GM19395 (cell line): ENCODE data around the gene THAP12.
A peak's percentile ranks its signal among the peaks of the same experiment; 100 is the strongest.
"Not testable (repeated sequence)": the region's sequence is repeated elsewhere in the genome, so short reads cannot be mapped to it uniquely, and the experiment has no call there.

Experiments used
- ATAC-seq: cut with Tn5 transposase; IDR thresholded peaks from one replicate; pipeline ENCODE4 v1.9.1; 2021; ENCODE audit warnings: mild to moderate bottlenecking, moderate library complexity; ENCODE audit not compliant: unreplicated experiment

Gene THAP12

DNA sequence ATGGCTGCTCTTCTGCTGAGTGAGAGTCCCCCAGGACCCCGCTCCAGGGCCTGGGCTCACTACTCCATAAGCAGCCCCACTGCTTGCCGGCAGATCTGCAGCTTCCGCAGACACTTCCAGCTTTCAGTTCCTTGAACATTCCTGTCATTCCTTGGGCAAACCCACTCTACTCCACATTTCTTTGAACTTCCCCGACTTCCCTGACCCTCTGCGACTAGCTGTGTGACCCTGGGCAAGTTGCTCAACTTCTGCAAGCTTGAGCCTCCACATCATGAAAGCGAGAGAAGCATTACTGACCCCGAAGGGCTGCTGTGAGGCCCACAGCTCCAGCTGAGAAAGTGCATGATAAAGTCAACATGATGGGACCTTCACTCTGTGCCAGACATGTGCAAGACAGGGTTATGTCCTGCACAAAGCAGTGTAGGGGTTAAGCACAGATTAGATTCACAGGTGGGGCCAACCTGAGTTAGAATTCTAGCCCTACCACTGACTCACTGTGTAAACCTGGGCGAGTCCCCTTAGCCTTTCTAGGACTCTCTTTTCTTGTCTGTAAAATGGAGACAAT is 51.8 kb downstream of the THAP12 start:
- ATAC-seq, result no peak

GRCh38 chr11:76327756-76328388 is 53.1 kb downstream of the THAP12 start:
- no peak for ATAC-seq

DNA sequence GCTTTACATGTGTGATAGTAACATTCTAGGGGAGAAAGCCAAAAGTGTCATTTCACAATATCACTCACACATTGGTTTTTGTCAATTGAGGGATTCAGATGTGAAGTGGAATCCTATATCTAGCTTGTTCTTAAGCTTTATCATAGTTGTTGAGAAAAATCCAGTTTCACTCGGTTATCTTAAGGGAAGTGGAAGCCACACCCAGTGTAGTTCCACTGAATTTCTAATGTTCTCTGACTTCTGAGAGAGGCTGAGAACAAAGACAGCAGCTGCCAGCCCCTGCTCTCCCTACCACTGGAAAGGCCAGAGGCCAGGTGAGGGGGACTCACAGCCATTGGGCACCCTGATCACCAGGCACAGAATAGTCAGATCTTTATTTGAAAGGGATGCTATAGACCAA is 53.7 kb downstream of the THAP12 start:
- no peak for ATAC-seq

DNA sequence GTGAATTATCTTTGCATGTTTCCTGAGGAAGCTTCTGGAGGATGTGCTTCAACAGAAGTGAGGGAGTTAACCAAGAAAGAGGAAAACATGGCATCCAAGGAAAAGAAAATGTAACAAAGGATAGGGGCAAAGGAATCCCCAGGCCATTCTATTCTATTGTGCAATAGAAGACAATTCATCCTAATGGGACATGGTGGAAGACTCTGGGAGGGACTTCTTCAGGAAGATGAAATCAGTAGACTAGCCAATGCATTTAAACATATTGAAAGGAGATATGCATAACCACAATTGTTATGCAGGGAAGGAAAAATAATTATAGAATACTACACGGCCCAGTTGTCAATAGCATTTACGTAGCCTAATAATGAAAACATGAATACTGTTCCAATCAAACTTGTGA is 55.7 kb downstream of the THAP12 start:
- ATAC-seq, result no peak

DNA sequence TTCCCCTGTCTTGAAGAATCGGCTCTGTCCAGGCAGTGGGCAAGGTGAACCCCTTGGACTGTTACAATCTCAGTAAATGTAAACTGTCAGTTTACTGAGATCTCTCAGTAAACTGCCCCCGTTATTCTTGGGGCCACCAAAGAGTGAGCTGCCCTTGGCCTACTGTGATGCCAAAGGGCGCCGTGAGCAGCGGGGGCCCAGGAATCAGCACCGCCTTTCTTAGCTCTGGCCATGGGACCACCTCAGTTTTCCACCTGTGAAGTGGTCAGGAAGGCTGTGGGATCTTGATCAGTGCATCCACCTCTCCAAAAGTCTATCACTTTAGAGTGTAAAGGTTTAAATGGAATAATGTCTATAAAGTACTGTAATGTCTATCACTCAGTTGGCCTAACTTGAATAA is 57.1 kb downstream of the THAP12 start:
- no peak for ATAC-seq

DNA sequence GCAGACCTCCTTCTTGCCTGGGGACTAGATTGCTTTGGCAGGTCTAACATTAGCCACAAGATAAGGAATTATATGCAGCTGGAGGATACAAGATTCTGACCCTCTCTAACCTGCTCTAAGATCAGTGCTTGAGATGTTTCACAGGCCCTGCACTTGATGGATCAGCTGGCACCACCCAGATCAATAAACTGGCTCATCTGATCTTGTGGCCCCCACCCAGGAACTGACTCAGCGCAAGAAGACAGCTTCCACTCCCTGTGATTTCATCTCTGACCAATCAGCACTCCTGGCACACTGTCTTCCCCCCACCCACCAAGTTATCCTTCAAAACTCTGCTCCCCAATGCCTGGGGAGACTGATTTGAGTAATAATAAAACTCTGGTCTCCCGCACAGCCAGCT is 57.6 kb downstream of the THAP12 start:
- not testable (repeated sequence) for ATAC-seq

DNA sequence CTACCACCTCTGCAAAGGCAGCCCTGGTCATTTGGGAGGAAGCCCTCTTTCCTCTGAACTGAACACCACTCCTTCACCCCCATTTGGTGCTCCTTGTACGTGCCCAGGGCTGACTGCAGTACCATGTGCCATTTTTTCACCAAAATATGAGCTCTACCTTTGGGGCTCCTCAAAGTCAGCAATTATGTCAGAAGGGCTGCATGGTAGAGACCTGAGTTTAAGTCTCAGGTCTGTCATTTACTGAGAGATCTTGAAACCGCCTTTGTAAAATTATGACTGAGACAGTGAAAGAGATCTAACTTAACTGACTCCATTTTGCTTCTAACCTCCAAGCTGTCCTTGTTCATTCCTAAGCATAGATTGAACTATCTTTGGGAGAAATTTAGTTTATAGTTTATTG is 58.0 kb downstream of the THAP12 start:
- no peak for ATAC-seq

DNA sequence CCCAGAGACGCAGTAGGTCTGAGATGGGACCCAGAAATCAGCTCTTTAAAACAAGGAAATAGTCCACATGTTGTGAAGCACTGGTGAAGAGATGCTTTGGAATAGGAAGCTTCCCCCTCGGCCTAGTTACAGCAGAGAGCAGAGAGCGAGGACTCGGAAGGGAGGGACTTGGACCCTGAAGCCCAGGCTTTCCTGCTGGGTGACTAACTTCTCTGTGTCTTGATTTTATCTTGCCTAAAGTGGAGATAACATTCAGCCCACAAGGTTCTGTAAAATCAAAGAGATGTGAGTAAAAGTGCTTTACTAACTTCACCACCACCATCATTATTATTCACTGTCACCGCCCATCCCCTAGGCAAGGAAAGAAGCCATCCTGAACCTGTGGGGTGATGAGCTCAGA is 58.4 kb downstream of the THAP12 start:
- ATAC-seq, result no peak

DNA sequence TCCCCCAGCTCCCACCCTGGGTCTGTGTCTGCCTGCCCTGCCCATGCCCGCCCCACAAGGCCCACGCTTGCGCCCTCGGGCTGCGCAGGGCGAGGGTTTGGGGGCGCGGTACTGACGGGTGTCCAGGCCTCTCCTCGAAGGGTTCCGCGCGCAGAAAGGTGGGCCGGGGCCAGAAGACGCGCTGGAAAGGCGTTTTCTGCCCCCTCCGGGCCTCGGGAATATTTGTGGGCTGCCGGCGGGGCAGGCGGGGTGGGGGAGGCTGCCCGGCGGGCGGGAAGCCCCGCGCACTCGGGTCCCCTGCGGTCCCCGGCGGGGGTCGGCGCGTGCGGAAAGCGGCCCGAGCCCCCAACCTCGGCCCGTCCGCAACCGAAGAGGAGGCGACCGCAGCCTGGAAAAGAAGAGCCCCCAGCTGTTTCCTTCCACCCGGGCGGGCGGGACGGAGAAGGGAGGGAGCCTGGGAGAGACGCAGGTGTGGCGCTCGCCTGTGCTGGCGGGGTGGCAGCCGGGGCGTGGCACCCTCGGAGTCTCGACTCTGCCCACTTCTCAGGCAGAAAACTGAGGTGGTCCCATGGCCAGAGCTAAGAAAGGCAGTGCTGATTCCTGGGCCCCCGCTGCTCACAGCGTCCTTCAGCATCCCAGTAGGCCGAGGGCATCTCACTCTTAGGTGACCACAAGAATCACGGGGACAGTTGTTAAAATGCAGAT is 59.0 kb downstream of the THAP12 start:
- no peak for ATAC-seq

DNA sequence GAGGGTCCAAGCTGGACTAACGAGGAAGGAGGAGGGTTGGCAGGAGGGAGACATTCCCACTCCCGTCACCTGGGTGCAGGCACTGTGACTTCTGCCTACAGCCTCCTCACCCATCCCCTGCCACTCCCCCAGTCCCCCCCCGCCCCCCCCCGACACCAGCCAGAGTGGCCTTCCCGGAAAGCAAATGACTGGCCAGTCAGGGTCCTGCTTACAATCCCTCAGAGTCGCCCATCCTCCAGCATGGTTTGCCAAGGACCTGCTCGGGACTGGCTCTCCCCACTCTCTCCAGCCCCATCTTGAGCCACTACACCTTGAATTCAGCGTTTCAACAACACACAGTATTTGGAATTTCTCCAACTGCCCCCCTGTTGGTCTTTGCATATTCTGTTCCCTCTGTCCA is 59.6 kb downstream of the THAP12 start:
- ATAC-seq, result no peak

DNA sequence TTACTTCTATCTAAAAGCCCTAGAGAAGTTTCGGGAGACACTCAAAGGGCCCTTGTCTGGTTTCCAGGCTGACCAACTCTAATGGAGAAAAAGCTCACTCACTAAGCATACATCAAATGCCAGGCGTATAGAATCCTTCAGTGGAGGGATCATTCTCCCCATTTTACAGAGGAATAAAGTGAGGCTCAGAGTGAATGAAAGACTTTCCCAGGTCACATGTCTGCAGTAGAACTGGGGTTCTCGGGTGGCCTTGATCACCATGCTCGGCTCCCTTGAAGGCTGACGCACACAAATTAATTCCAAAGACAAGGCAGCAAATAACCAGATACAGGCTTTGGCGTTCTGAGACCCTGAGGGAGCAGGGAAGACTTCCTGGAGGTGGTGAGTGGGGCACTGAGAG is 60.0 kb downstream of the THAP12 start:
- ATAC-seq, result no peak

- ATAC-seq, result not testable (repeated sequence)
Observed at GRCh38 chr11:76319798-76320197, 61.1 kb downstream of the THAP12 start.

GRCh38 chr11:76318744-76319384 is 62.1 kb downstream of the THAP12 start:
- ATAC-seq, result peak; percentile 63

- ATAC-seq, result no peak
Observed at GRCh38 chr11:76317296-76317695, 63.6 kb downstream of the THAP12 start.

DNA sequence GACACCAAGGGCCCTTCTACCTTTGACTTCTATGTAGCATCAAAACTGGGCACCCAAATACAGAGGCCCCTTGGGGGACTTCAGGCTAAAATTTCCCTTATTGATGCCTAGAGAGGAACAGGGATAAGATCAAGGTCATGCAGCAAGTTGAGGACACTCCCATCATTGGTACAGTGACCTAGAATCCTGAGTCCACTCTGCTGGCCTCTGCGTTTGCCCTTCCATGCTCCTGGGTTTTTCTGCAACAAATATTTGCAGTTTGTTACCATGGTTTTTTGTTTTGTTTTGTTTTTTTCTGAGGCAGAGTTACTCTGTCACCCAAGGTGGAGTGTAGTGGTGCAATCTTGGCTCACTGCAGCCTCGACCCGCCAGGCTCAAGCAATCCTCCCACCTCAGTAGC is 64.2 kb downstream of the THAP12 start:
- no peak for ATAC-seq

DNA sequence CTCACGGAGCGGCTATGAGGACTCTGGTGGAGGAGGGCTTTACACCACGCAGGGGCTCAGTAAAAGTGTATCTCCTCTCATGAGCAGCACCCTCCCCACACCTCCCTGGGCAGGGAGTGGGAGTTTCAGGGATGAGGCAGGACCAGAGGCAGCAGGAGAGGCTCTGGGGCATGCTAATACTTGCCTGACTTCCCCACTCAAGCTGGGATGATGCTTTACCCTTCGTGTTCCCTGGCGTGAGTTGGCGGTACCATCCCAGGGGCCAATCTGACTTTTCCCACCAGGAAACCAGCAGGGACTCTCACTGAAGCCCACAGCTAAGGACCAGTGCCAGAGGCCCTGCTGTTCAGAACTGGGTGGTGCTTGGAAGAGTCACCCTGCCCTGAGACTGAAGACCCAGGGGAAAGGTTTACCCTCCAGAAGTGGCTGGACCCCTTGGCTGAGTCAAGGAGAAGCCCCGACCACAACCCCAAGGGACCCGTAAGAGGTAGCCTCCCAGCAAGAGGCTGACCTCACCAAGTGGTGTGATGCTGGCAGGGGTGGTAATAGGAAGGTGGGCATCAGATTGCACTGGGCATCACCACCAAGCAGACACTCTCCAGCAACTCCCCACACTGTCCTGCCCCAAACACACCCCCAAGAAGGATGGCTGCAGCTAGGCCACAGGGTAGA is 65.6 kb downstream of the THAP12 start:
- no peak for ATAC-seq

- ATAC-seq, result no peak
Observed at GRCh38 chr11:76314741-76315090, 66.2 kb downstream of the THAP12 start.

DNA sequence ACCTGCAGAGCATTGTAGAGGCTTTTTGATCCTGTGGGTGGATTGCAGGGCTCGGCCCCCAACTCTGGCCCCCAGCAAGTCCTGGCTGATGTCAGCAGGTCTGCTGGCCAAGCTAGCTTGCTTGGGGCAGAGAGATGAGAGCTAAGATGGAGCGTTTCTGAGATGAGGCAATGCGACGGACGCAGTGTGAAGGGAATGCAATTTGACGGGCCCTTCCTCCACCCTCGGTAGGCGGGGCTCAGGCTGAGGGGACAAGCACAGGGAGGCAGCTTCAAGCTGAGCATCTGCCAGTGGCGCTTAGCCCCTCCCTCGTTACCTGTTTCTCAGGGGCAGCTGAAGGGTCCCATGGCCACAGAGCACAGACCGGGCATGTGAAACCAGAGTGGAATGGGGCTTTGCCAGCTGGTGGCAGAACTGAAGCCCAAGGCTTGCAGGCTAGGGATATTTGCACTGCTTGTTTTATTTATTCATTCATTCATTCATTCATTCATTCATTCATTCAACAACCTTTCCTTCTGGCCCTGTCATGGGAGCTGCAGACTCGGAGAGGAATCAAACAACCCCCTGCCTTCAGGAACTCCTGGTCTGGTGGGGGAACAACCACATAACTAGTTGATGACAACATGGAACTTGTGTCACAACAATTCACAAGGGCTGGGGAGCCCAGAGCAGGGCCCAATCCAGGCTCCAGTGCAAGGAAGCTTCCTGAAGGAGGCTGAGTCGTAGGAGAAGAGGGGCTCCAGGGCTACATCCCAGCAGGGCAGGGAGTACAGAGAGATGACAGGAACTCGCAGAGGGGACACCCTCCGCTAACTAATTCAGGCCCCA is 66.8 kb downstream of the THAP12 start:
- no peak for ATAC-seq

DNA sequence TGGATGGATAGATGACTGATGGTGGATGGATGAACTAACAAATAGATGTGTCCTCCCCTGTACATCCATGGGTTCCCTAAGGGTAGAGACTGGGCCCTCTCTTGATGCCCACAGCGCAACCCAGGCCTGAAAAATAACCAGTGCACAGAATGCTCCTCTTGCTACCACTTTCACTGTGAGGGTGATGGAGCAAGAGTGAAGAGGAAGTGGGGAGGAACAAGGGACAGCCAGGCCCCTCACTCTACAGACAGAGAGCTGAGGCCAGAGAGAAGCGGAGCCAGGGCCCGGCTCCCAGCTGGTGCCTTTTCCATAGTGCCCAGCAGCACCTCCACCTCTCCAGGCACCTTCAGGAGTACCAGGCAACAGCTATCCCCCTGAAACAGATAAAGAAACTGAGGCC is 67.7 kb downstream of the THAP12 start:
- no peak for ATAC-seq

DNA sequence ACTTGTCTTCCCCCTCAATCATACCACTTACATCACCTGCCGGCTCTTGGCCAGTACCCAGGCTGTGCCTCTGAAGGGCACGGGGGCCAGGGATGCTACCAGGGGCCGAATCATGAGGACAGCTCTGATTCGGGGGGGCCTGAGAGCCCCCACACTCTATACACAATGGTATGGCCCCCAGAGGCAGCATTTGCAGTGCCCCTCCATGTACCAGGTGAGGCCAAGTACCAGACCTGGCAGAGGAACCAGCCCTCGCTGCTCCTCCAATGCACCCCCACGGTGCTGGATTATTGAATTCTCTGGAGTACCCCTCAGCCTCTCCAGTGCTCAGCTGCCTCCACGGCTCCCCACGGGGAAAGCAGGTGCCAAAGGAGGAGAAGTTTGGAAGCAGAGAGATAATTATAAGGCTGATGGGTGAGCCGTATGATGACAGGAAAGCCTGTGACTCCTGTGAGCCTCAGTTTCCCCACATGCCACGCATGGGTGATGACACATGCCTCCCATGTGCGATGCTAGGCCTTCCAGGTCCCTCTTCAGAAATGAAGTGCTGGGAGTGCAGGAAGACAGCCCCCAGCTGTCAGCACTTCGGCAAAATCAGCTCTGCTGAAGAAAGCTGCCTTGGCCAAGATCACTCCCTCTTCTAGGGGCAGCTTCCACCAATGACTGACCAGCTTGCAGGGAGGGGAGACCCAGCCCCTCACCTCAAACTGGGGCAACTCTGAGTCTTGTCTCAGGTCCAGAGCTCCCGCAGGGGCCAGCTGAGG is 69.9 kb downstream of the THAP12 start:
- ATAC-seq, result no peak
